ENCODE results near the gene ANO2. TPM values are rescaled to one million over a fixed set of nuclear protein-coding genes. Genes with fewer than 3 reads are reported as not detected.

ANO2 gene
- total and polyA plus RNA-seq, 2 experiments from 2014 or later = 2.3 to 4.6 TPM

DNA sequence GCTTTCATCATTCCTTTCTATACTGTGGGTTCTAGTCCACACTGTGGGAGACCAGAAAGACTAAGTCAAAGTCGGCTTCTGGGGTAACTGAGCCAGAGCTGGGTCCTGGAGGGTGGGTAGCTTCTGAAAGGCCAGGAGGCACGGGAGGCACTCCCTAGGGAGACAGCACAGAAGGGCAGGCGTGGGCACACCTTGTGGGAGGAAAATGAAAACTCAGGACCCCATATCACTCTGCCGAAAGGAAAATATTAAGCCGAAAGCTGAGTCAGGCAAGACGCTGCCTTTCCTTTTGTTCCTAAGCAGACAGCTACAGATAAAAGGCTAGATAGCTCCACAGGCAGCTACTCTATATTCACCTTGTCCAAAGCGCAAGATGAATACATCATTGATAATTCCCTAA lies 20.7 kb downstream of the ANO2 start:
- Histone ChIP-seq H3K4me1 (ENCODE audit: insufficient read depth) (no peaks in the 10 kb centered on the region), H3K9me2 (ENCODE audit: insufficient read depth) (peaks cover 8% of the 10 kb centered on the region; the same call in 1 of the 2 replicates), H3K4me3 (no peak overlapping the region), H3K36me3 (ENCODE audit: insufficient read depth) (no peaks in the 10 kb centered on the region), H3K27me3 (ENCODE audit: insufficient read depth) (no peaks in the 10 kb centered on the region), H2AFZ (no peak overlapping the region), H4K20me1 (replicated peaks; ENCODE audit: insufficient read depth) (no peaks in the 10 kb centered on the region), H3F3A (replicated peaks; ENCODE audit: low read depth) (no peaks in the 10 kb centered on the region), H3K79me2 (replicated peaks; ENCODE audit: insufficient read depth) (no peaks in the 10 kb centered on the region), H3K4me2 (no peak overlapping the region), H3K27ac (ENCODE audit: low read depth) (no peak overlapping the region)
- no peak overlapping the region for H3K4me3 Mint-ChIP-seq
- H3K9me3 Mint-ChIP-seq = no peaks in the 10 kb centered on the region
- ATAC-seq (no peak), DNase-seq (ENCODE audit: low spot score) (no peak)
- H3K27me3 Mint-ChIP-seq (ENCODE audit: insufficient read depth, low read depth, poor library complexity) = peaks cover 6% of the 10 kb centered on the region
- no peak overlapping the region for H3K27ac Mint-ChIP-seq
- peaks cover 8% of the 10 kb centered on the region for H3K4me1 Mint-ChIP-seq
- H3K36me3 Mint-ChIP-seq (ENCODE audit: low read depth) = peaks cover 7% of the 10 kb centered on the region; the same call in 2 of the 3 replicates
- TF ChIP-seq POLR2AphosphoS5 (IDR thresholded peaks at IDR 0.05; ENCODE audit: low read depth) (no peak), EZH2phosphoT487 (IDR thresholded peaks at IDR 0.05; ENCODE audit: unreplicated experiment) (no peak), ZNF114 (CRISPR knock-in tag; IDR thresholded peaks at IDR 0.05) (no peak), JUNB (IDR thresholded peaks at IDR 0.05; ENCODE audit: unreplicated experiment) (no peak), STAT1 (IDR thresholded peaks at IDR 0.05; ENCODE audit: unreplicated experiment) (no peak), EZH2 (IDR thresholded peaks at IDR 0.05; ENCODE audit: low read depth, unreplicated experiment) (no peak)
- TF ChIP-seq, protein P1, sequence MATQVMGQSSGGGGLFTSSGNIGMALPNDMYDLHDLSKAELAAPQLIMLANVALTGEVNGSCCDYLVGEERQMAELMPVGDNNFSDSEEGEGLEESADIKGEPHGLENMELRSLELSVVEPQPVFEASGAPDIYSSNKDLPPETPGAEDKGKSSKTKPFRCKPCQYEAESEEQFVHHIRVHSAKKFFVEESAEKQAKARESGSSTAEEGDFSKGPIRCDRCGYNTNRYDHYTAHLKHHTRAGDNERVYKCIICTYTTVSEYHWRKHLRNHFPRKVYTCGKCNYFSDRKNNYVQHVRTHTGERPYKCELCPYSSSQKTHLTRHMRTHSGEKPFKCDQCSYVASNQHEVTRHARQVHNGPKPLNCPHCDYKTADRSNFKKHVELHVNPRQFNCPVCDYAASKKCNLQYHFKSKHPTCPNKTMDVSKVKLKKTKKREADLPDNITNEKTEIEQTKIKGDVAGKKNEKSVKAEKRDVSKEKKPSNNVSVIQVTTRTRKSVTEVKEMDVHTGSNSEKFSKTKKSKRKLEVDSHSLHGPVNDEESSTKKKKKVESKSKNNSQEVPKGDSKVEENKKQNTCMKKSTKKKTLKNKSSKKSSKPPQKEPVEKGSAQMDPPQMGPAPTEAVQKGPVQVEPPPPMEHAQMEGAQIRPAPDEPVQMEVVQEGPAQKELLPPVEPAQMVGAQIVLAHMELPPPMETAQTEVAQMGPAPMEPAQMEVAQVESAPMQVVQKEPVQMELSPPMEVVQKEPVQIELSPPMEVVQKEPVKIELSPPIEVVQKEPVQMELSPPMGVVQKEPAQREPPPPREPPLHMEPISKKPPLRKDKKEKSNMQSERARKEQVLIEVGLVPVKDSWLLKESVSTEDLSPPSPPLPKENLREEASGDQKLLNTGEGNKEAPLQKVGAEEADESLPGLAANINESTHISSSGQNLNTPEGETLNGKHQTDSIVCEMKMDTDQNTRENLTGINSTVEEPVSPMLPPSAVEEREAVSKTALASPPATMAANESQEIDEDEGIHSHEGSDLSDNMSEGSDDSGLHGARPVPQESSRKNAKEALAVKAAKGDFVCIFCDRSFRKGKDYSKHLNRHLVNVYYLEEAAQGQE (IDR thresholded peaks at IDR 0.05; ENCODE audit: unreplicated experiment) = no peak
- TF ChIP-seq, protein P2, sequence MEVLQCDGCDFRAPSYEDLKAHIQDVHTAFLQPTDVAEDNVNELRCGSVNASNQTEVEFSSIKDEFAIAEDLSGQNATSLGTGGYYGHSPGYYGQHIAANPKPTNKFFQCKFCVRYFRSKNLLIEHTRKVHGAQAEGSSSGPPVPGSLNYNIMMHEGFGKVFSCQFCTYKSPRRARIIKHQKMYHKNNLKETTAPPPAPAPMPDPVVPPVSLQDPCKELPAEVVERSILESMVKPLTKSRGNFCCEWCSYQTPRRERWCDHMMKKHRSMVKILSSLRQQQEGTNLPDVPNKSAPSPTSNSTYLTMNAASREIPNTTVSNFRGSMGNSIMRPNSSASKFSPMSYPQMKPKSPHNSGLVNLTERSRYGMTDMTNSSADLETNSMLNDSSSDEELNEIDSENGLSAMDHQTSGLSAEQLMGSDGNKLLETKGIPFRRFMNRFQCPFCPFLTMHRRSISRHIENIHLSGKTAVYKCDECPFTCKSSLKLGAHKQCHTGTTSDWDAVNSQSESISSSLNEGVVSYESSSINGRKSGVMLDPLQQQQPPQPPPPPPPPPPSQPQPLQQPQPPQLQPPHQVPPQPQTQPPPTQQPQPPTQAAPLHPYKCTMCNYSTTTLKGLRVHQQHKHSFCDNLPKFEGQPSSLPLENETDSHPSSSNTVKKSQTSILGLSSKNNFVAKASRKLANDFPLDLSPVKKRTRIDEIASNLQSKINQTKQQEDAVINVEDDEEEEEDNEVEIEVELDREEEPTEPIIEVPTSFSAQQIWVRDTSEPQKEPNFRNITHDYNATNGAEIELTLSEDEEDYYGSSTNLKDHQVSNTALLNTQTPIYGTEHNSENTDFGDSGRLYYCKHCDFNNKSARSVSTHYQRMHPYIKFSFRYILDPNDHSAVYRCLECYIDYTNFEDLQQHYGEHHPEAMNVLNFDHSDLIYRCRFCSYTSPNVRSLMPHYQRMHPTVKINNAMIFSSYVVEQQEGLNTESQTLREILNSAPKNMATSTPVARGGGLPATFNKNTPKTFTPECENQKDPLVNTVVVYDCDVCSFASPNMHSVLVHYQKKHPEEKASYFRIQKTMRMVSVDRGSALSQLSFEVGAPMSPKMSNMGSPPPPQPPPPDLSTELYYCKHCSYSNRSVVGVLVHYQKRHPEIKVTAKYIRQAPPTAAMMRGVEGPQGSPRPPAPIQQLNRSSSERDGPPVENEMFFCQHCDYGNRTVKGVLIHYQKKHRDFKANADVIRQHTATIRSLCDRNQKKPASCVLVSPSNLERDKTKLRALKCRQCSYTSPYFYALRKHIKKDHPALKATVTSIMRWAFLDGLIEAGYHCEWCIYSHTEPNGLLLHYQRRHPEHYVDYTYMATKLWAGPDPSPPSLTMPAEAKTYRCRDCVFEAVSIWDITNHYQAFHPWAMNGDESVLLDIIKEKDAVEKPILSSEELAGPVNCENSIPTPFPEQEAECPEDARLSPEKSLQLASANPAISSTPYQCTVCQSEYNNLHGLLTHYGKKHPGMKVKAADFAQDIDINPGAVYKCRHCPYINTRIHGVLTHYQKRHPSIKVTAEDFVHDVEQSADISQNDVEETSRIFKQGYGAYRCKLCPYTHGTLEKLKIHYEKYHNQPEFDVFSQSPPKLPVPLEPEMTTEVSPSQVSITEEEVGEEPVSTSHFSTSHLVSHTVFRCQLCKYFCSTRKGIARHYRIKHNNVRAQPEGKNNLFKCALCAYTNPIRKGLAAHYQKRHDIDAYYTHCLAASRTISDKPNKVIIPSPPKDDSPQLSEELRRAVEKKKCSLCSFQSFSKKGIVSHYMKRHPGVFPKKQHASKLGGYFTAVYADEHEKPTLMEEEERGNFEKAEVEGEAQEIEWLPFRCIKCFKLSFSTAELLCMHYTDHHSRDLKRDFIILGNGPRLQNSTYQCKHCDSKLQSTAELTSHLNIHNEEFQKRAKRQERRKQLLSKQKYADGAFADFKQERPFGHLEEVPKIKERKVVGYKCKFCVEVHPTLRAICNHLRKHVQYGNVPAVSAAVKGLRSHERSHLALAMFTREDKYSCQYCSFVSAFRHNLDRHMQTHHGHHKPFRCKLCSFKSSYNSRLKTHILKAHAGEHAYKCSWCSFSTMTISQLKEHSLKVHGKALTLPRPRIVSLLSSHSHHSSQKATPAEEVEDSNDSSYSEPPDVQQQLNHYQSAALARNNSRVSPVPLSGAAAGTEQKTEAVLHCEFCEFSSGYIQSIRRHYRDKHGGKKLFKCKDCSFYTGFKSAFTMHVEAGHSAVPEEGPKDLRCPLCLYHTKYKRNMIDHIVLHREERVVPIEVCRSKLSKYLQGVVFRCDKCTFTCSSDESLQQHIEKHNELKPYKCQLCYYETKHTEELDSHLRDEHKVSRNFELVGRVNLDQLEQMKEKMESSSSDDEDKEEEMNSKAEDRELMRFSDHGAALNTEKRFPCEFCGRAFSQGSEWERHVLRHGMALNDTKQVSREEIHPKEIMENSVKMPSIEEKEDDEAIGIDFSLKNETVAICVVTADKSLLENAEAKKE (CRISPR knock-in tag; IDR thresholded peaks at IDR 0.05) = no peak

Measured in GM23338 (cell line).